H1 (cell line): ENCODE results near the gene AIF1L. TPM values are rescaled to one million over a fixed set of nuclear protein-coding genes. Genes with fewer than 3 reads are reported as not detected.

Experiments
- ASH2L ChIP-seq: fragments of 200-600, 300-600 bp; sonication (generic); IDR thresholded peaks from one replicate; pipeline ENCODE4 v1.7.1; 2017; ENCODE audit warnings: low read length
- CEBPB ChIP-seq: IDR thresholded peaks from 2 replicates; pipeline ENCODE4 v1.6.1; 2012; ENCODE audit warnings: low read depth, low read length
- CTBP2 ChIP-seq: IDR thresholded peaks from 2 replicates; pipeline ENCODE4 v1.7.0; 2011; ENCODE audit warnings: borderline replicate concordance, mild to moderate bottlenecking, moderate library complexity, mixed read lengths, low read length; ENCODE audit not compliant: insufficient read depth, insufficient read length
- GABPA ChIP-seq: IDR thresholded peaks from 2 replicates; pipeline ENCODE4 v1.6.1; 2011; ENCODE audit warnings: mild to moderate bottlenecking, low read length, moderate library complexity, borderline replicate concordance; ENCODE audit not compliant: insufficient read depth
- KDM5A ChIP-seq: fragments of 200-600 bp; IDR thresholded peaks from 2 replicates; pipeline ENCODE4 v1.7.1; 2012; ENCODE audit warnings: mild to moderate bottlenecking, low read length, inconsistent platforms, mixed read lengths
- MAFK ChIP-seq: IDR thresholded peaks from 2 replicates; pipeline ENCODE4 v1.6.1; 2012; ENCODE audit warnings: low read depth, mild to moderate bottlenecking, improper control_type of control experiment, low read length
- NANOG ChIP-seq: IDR thresholded peaks from 2 replicates; pipeline ENCODE4 v1.6.1; 2011; ENCODE audit warnings: low read length, low read depth, mild to moderate bottlenecking, inconsistent platforms; ENCODE audit not compliant: insufficient read depth, poor library complexity, severe bottlenecking
- POU5F1 ChIP-seq: IDR thresholded peaks from 2 replicates; pipeline ENCODE4 v1.6.1; 2011; ENCODE audit warnings: low read depth, mild to moderate bottlenecking, low read length, moderate library complexity
- RNF2 ChIP-seq: fragments of 200-900, 300-1000 bp; sonication (generic); IDR thresholded peaks from 2 replicates; pipeline ENCODE4 v1.7.1; 2016; ENCODE audit warnings: borderline replicate concordance, low read depth, mild to moderate bottlenecking, antibody characterized with exemption, low read length; ENCODE audit not compliant: poor library complexity, severe bottlenecking; ENCODE audit errors: missing control alignments
- SIN3A ChIP-seq, 2 experiments: IDR thresholded peaks in 1 of 2; conservative IDR thresholded peaks in 1 of 2; 2 replicates each; pipeline ENCODE4 v1.6.1; 2011 to 2012; ENCODE audit warnings: low read length in 2 of 2, improper control_type of control experiment in 1 of 2, low read depth in 1 of 2, mild to moderate bottlenecking in 1 of 2
- SIRT6 ChIP-seq: IDR thresholded peaks from one replicate; pipeline ENCODE4 v1.7.1; 2012; ENCODE audit warnings: low read length, inconsistent platforms
- SRF ChIP-seq: IDR thresholded peaks from 2 replicates; pipeline ENCODE4 v1.6.1; 2011; ENCODE audit warnings: mild to moderate bottlenecking, low read depth, low read length, moderate library complexity
- TEAD4 ChIP-seq: IDR thresholded peaks from 2 replicates; pipeline ENCODE4 v1.6.1; 2012; ENCODE audit warnings: low read depth, low read length, inconsistent platforms, mixed read lengths
- ZNF274 ChIP-seq: IDR thresholded peaks from 2 replicates; pipeline ENCODE4 v1.7.0; 2012; ENCODE audit warnings: low read length, borderline replicate concordance; ENCODE audit errors: extremely low read depth
- polyA plus RNA-seq, 7 experiments: library from polyadenylated mRNA; depleted of rRNA in 3 of 7; stranded (reverse) in 5 of 7; unstranded in 2 of 7; fragments of >200 nt in 5 of 7; fragments of 200-250 nt in 2 of 7; gene quantifications; 1 replicate in 5 of 7; 2 replicates in 1 of 7; 4 replicates in 1 of 7; pipeline versions ENCODE4 v1.2.1 to v1.2.3, GENCODE V29; 2011 to 2013; ENCODE audit warnings: missing spikeins in 2 of 7, mixed read lengths in 2 of 7
- total RNA-seq: library from RNA; stranded (reverse); fragmentation: NEBNext Ultra II Directional; extraction: Animal tissue kit (Norgen Biotek cat#: 25700); gene quantifications from 2 replicates; pipeline ENCODE4 v1.2.1, GENCODE V29; 2021
- TF ChIP-seq, protein P1 (sequence below): IDR thresholded peaks from 2 replicates; pipeline ENCODE4 v1.6.1; 2012; ENCODE audit warnings: inconsistent platforms
- TF ChIP-seq, protein P2 (sequence below): IDR thresholded peaks from 2 replicates; pipeline ENCODE4 v1.6.1; 2012; ENCODE audit warnings: inconsistent platforms
- TF ChIP-seq, protein P3 (sequence below): IDR thresholded peaks from 2 replicates; pipeline ENCODE4 v1.6.1; 2011; ENCODE audit warnings: low read depth, mild to moderate bottlenecking, low read length; ENCODE audit not compliant: insufficient read depth

Gene AIF1L
- total and polyA plus RNA-seq, 2 of the 8 experiments (the other 6 are each of a cell fraction or from before 2014, with no cell fraction given), result 70.7 to 149 TPM

DNA sequence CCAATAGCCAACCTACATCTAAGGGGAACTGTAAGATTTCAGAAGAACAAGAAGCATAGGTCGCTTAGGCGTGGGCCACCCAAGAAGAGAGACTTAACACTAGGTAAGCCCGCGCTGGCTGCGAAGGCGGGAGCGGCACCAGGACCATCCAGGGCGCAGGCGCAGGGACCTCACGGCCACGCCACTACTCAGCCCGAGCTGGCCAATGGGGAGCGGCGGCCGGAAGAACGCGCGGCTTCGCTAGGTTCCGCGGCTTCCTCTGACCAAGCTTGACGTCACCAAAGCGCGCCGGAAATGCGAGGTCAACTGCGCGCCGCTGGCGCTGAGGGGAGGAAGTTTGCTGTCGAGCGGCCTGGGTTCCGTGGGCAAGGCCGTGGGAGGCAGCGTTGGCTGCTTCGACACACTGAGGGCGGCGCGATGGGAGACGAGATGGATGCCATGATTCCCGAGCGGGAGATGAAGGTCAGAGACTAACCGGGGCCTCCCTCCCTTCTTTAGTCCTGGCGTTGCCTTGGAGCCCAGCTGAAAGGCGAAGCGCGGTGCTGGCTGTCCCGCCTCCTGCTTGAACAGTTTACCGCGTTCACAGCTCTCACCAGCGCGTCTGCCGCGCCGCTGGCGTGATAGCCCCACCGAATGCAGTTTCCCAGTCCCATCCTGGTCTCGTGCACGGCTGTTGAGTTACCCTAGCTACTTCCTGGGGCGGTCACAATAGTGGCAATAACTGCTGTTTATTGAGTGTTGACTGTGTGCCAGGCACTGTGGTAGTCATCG, 29.1 kb downstream of the AIF1L start, which contains the start of gene NUP214 (continued):
- TF ChIP-seq, protein P1, sequence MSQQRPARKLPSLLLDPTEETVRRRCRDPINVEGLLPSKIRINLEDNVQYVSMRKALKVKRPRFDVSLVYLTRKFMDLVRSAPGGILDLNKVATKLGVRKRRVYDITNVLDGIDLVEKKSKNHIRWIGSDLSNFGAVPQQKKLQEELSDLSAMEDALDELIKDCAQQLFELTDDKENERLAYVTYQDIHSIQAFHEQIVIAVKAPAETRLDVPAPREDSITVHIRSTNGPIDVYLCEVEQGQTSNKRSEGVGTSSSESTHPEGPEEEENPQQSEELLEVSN, result peak; percentile 70
- TF ChIP-seq SIRT6 (no peak), RNF2 (no peak), KDM5A (peak; percentile 98), ZNF274 (no peak), POU5F1 (no peak), CTBP2 (no peak), TEAD4 (peak; percentile 22; the same call in 1 of the 2 replicates), CEBPB (no peak), MAFK (no peak), NANOG (no peak), ASH2L (peak; percentile 95), GABPA (peak; percentile 98), SRF (peak; percentile 93), SIN3A (conservative IDR thresholded peaks at IDR 0.05 in 1 of 2, IDR thresholded peaks at IDR 0.05 in 1 of 2; ENCODE audit: low read depth in 1 of 2, low read length in 2 of 2) (peak; percentile 89 to 95)
- TF ChIP-seq, protein P2, sequence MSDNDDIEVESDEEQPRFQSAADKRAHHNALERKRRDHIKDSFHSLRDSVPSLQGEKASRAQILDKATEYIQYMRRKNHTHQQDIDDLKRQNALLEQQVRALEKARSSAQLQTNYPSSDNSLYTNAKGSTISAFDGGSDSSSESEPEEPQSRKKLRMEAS, result peak; percentile 73
- TF ChIP-seq, protein P3, sequence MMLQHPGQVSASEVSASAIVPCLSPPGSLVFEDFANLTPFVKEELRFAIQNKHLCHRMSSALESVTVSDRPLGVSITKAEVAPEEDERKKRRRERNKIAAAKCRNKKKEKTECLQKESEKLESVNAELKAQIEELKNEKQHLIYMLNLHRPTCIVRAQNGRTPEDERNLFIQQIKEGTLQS, result peak; percentile 97
